ENCODE data around the gene COPS4.

Gene COPS4

DNA sequence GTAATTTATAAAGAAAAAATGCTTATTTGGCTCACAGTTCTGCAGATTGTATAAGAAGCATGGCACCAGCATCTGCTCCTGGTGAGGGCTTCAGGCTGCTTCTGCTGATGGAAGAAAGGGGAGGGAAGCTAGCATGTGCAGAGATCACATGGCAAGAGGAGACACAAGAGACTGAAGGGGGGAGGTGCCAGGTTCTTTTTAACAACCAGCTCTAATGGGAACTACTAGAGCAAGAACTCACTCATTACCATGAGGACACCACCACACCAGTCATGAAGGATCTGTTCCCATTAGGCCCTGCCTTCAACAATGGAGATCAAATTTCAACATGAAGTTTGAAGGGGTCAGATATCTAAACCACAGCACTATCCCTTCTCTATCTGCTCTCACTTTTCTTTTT lies 9.4 kb upstream of the COPS4 start:
- H2AFZ ChIP-seq (ENCODE audit: low read length): no peak overlapping the region
- DNase-seq: no peak
- no peaks in the 10 kb centered on the region for H3K79me2 ChIP-seq (ENCODE audit: low read length)

DNA sequence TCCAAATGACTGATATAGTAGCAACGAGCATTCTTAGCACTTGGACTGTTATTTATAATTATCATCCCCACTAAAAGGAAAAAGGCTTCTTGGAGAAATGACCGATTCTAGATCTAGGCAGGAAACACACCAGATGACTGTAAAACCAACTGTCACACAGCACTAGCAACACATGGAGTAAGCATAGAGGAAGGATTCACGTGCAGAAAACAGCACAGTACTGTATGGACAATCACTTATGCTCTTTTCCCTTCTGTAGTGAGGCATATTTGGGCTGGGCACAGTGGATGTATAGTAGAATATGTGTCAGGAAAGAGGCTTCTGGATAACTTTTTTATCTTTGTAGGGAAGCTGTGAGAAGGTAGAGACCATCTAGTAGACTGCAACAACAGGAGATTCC lies 6.0 kb upstream of the COPS4 start:
- no peaks in the 10 kb centered on the region; the same call in 1 of the 2 replicates for H3K27me3 ChIP-seq (replicated peaks; ENCODE audit: insufficient read depth, low read length)
- H3K27ac ChIP-seq (ENCODE audit: low read length): no peak overlapping the region
- no peaks in the 10 kb centered on the region for H3K9me3 ChIP-seq (replicated peaks; ENCODE audit: insufficient read depth, low read length)
- no peaks in the 10 kb centered on the region for H3K4me1 ChIP-seq (ENCODE audit: low read length)
- H3K9me2 ChIP-seq (replicated peaks; ENCODE audit: insufficient read depth, low read length): no peaks in the 10 kb centered on the region
- no peaks in the 10 kb centered on the region for H3K79me2 ChIP-seq (ENCODE audit: low read length)
- no peak for TF ChIP-seq EZH2 (optimal IDR thresholded peaks at IDR 0.05; ENCODE audit: low read depth, low read length)
- no peaks in the 10 kb centered on the region for H3F3A ChIP-seq (ENCODE audit: insufficient read depth, low read length)
- no peak overlapping the region for H3K9ac ChIP-seq (ENCODE audit: low read length)
- H2AFZ ChIP-seq (ENCODE audit: low read length): no peak overlapping the region; the same call in 1 of the 2 replicates
- DNase-seq: no peak
- H3K4me2 ChIP-seq (ENCODE audit: low read depth, low read length): no peak overlapping the region
- H4K20me1 ChIP-seq (ENCODE audit: insufficient read depth, low read length): no peaks in the 10 kb centered on the region
- no peaks in the 10 kb centered on the region for H3K36me3 ChIP-seq (replicated peaks; ENCODE audit: insufficient read depth, low read length)
- H3K4me3 ChIP-seq (ENCODE audit: low read length): no peak overlapping the region

More for the DNA sequence above, 9.4 kb upstream of the COPS4 start:
- Histone ChIP-seq H4K20me1 (ENCODE audit: insufficient read depth, low read length) (no peaks in the 10 kb centered on the region), H3K4me1 (ENCODE audit: low read length) (no peaks in the 10 kb centered on the region), H3K27ac (ENCODE audit: low read length) (no peak overlapping the region), H3K9me3 (replicated peaks; ENCODE audit: insufficient read depth, low read length) (no peaks in the 10 kb centered on the region), H3K9me2 (replicated peaks; ENCODE audit: insufficient read depth, low read length) (no peaks in the 10 kb centered on the region), H3K4me3 (ENCODE audit: low read length) (no peak overlapping the region), H3K4me2 (ENCODE audit: low read depth, low read length) (no peak overlapping the region), H3F3A (ENCODE audit: insufficient read depth, low read length) (no peaks in the 10 kb centered on the region), H3K9ac (ENCODE audit: low read length) (no peak overlapping the region), H3K27me3 (replicated peaks; ENCODE audit: insufficient read depth, low read length) (no peaks in the 10 kb centered on the region), H3K36me3 (replicated peaks; ENCODE audit: insufficient read depth, low read length) (no peaks in the 10 kb centered on the region)
- TF ChIP-seq EZH2 (optimal IDR thresholded peaks at IDR 0.05; ENCODE audit: low read depth, low read length) (no peak), EZH2phosphoT487 (IDR thresholded peaks at IDR 0.05; ENCODE audit: low read length) (no peak)
- TF ChIP-seq, protein P1, sequence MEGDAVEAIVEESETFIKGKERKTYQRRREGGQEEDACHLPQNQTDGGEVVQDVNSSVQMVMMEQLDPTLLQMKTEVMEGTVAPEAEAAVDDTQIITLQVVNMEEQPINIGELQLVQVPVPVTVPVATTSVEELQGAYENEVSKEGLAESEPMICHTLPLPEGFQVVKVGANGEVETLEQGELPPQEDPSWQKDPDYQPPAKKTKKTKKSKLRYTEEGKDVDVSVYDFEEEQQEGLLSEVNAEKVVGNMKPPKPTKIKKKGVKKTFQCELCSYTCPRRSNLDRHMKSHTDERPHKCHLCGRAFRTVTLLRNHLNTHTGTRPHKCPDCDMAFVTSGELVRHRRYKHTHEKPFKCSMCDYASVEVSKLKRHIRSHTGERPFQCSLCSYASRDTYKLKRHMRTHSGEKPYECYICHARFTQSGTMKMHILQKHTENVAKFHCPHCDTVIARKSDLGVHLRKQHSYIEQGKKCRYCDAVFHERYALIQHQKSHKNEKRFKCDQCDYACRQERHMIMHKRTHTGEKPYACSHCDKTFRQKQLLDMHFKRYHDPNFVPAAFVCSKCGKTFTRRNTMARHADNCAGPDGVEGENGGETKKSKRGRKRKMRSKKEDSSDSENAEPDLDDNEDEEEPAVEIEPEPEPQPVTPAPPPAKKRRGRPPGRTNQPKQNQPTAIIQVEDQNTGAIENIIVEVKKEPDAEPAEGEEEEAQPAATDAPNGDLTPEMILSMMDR (IDR thresholded peaks at IDR 0.05; ENCODE audit: low read length): no peak

DNA sequence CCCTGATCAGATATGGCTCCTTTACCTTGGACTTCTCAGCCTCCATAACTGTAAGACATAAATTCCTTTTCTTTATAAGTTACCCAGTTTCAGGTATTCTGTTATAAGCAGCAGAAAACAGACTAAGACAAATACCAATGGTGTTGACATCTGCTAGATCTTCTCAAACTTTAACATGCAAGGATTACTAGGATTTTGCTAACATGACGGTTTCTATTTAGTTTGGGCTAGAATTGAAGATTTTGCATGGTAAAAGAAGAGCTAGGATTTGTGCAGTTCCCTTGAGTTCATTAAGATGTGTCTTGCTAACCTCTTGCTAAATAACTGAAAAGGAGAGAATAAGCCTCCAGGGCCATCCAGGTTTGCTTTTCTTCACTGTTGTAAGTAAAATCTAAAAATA lies 5.3 kb upstream of the COPS4 start:
- TF ChIP-seq EZH2phosphoT487 (IDR thresholded peaks at IDR 0.05; ENCODE audit: low read length) (no peak), EZH2 (optimal IDR thresholded peaks at IDR 0.05; ENCODE audit: low read depth, low read length) (no peak)
- TF ChIP-seq, protein P1 (IDR thresholded peaks at IDR 0.05; ENCODE audit: low read length): no peak
- no peaks in the 10 kb centered on the region for H3K36me3 ChIP-seq (replicated peaks; ENCODE audit: insufficient read depth, low read length)

DNA sequence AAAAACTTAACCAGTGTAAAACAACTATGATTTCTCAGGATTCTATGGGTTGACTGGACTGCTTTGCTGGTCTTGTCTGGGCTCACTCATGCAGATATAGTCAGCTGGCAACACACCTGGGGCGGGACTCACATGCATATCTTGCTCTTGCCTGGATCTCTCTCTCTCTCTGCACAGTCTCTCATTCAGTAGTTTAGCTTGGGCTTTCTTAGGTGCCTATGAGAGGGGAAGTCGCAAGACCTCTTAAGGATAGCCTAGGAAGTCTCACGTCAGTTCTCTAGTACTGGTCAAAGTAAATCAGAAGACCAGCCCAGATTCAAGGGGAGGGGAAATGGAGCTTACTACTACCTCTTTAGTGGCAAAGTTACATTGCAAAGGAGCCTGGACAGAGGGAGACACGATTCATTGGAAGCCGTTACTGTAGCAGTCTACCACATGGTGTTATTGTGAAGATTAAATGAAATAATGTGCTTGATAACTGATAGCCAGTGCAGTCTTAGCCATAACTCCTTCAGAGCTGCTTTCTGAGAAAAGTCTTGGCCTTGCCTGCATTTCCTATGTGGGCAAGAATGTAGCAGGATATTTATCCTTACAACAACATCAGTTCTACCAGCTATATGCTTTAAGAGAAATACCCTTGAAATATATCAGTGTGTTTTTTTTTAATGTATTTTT lies 2.1 kb downstream of the COPS4 start:
- H3K79me2 ChIP-seq (ENCODE audit: low read length): peaks cover 58% of the 10 kb centered on the region
- no peaks in the 10 kb centered on the region for H4K20me1 ChIP-seq (ENCODE audit: insufficient read depth, low read length)
- H3K4me3 ChIP-seq (ENCODE audit: low read length): no peak overlapping the region
- no peak for DNase-seq
- H3K9ac ChIP-seq (ENCODE audit: low read length): no peak overlapping the region
- peaks cover 5% of the 10 kb centered on the region; the same call in 1 of the 2 replicates for H3K4me1 ChIP-seq (ENCODE audit: low read length)
- TF ChIP-seq EZH2 (optimal IDR thresholded peaks at IDR 0.05; ENCODE audit: low read depth, low read length): no peak
- no peak for TF ChIP-seq EZH2phosphoT487 (IDR thresholded peaks at IDR 0.05; ENCODE audit: low read length)
- TF ChIP-seq, protein P1 (IDR thresholded peaks at IDR 0.05; ENCODE audit: low read length): no peak
- no peaks in the 10 kb centered on the region for H3K36me3 ChIP-seq (replicated peaks; ENCODE audit: insufficient read depth, low read length)
- no peak overlapping the region for H3K4me2 ChIP-seq (ENCODE audit: low read depth, low read length)
- no peak overlapping the region for H2AFZ ChIP-seq (ENCODE audit: low read length)
- H3F3A ChIP-seq (ENCODE audit: insufficient read depth, low read length): peaks cover 7% of the 10 kb centered on the region; the same call in 1 of the 2 replicates
- H3K27me3 ChIP-seq (replicated peaks; ENCODE audit: insufficient read depth, low read length): no peaks in the 10 kb centered on the region
- H3K9me2 ChIP-seq (replicated peaks; ENCODE audit: insufficient read depth, low read length): no peaks in the 10 kb centered on the region
- no peaks in the 10 kb centered on the region for H3K9me3 ChIP-seq (replicated peaks; ENCODE audit: insufficient read depth, low read length)
- no peak overlapping the region for H3K27ac ChIP-seq (ENCODE audit: low read length)

More for the DNA sequence above, 5.3 kb upstream of the COPS4 start:
- Histone ChIP-seq H3K4me2 (ENCODE audit: low read depth, low read length) (no peak overlapping the region), H3K27me3 (replicated peaks; ENCODE audit: insufficient read depth, low read length) (no peaks in the 10 kb centered on the region; the same call in 1 of the 2 replicates), H3K4me3 (ENCODE audit: low read length) (no peak overlapping the region), H3K9ac (ENCODE audit: low read length) (no peak overlapping the region), H3F3A (ENCODE audit: insufficient read depth, low read length) (peaks cover 3% of the 10 kb centered on the region; the same call in 1 of the 2 replicates), H3K9me2 (replicated peaks; ENCODE audit: insufficient read depth, low read length) (no peaks in the 10 kb centered on the region), H3K4me1 (ENCODE audit: low read length) (no peaks in the 10 kb centered on the region), H3K27ac (ENCODE audit: low read length) (no peak overlapping the region), H2AFZ (ENCODE audit: low read length) (no peak overlapping the region), H4K20me1 (ENCODE audit: insufficient read depth, low read length) (no peaks in the 10 kb centered on the region), H3K9me3 (replicated peaks; ENCODE audit: insufficient read depth, low read length) (no peaks in the 10 kb centered on the region), H3K79me2 (ENCODE audit: low read length) (no peaks in the 10 kb centered on the region)
- DNase-seq: no peak
